ENCODE data around the gene ZC3H12D. TPM values are rescaled to one million over a fixed set of nuclear protein-coding genes. Genes with fewer than 3 reads are reported as not detected.

Gene ZC3H12D
- total and polyA plus RNA-seq, 8 donors: 0.08 to 1.1 (median 0.35) TPM

DNA sequence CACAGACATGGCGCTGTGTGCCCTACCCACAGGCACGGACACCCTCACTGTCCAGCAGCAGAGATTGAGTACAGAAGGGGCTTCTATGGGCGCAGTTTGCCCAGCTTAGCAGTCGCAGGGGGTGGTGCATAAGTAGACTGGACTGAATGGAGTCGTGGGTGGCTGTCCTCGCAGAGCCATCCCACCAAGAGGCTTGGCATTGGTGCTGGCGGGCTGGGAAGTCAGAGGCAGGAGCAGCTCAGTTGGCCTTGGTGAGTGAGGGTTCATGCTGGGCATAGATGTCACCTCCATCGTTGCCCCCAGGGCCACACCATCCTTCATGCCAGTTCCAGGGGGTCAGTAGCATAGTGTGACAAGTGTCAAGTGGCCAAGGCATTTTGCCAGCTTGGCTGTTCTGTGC, 59.6 kb downstream of the ZC3H12D start:
- intact Hi-C loops (cut with DNase I): loop anchor here in 2 of 3 donors (5.0 to 10.0 kb wide), 2 partner anchors 340 to 343 kb away; no protein-coding TSS in a partner anchor
- H3K4me1 ChIP-seq: peaks cover 0 to 5% (median 0%) of the 10 kb centered on the region in 3 donors
- WGBS, 2 donors: 81 to 93% methylated on average over 8 of the region's 8 CpGs
- H3K4me3 ChIP-seq: no peak overlapping the region
- H3K36me3 ChIP-seq: no peaks in the 10 kb centered on the region
- no peak for FAIRE-seq
- no peaks in the 10 kb centered on the region for H3K27me3 ChIP-seq
- DNase-seq: no peak
- ATAC-seq: no peak
- TF ChIP-seq, protein P1, sequence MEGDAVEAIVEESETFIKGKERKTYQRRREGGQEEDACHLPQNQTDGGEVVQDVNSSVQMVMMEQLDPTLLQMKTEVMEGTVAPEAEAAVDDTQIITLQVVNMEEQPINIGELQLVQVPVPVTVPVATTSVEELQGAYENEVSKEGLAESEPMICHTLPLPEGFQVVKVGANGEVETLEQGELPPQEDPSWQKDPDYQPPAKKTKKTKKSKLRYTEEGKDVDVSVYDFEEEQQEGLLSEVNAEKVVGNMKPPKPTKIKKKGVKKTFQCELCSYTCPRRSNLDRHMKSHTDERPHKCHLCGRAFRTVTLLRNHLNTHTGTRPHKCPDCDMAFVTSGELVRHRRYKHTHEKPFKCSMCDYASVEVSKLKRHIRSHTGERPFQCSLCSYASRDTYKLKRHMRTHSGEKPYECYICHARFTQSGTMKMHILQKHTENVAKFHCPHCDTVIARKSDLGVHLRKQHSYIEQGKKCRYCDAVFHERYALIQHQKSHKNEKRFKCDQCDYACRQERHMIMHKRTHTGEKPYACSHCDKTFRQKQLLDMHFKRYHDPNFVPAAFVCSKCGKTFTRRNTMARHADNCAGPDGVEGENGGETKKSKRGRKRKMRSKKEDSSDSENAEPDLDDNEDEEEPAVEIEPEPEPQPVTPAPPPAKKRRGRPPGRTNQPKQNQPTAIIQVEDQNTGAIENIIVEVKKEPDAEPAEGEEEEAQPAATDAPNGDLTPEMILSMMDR (IDR thresholded peaks at IDR 0.05): no peak
- H3K27ac ChIP-seq: no peak overlapping the region
- H3K9me3 ChIP-seq: no peaks in the 10 kb centered on the region

DNA sequence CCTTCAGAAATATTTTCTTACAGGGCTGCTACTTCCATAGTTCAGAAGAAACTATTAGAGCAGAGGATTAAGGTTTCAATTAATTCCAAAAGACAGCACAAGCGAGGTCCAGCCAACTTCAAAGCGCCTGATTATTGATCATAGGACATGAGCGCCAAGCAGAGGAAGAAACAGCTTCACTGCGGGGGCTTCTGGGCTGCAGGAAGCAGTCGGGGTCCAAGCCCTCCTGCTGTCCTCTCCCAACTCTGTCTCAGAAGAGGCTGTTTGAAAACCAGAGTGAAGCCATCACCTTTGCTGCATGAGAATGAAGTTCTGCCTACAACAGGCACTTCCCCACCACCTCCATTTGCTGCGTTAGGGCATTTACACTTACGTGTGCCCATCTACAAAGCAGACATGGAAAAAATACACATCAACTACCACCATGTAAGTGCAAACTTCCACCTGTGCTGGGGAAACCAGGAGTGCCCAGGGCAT, 60.8 kb downstream of the ZC3H12D start:
- DNase-seq: no peak
- peak in 1 of 4 donors; percentile 24 for ATAC-seq
- Histone ChIP-seq H3K27ac (no peak overlapping the region), H3K4me1 (peaks cover 0 to 5% (median 0%) of the 10 kb centered on the region in 3 donors), H3K27me3 (no peaks in the 10 kb centered on the region), H3K4me3 (no peak overlapping the region), H3K36me3 (no peaks in the 10 kb centered on the region), H3K9me3 (no peaks in the 10 kb centered on the region)
- 41 to 49% methylated on average over 7 of the region's 7 CpGs for WGBS, 2 donors
- FAIRE-seq: no peak
- intact Hi-C loops (cut with DNase I): loop anchor here in 1 of 3 donors (10.0 kb wide), 1 partner anchor 339 kb away; no protein-coding TSS in a partner anchor
- TF ChIP-seq, protein P1 (IDR thresholded peaks at IDR 0.05): no peak

DNA sequence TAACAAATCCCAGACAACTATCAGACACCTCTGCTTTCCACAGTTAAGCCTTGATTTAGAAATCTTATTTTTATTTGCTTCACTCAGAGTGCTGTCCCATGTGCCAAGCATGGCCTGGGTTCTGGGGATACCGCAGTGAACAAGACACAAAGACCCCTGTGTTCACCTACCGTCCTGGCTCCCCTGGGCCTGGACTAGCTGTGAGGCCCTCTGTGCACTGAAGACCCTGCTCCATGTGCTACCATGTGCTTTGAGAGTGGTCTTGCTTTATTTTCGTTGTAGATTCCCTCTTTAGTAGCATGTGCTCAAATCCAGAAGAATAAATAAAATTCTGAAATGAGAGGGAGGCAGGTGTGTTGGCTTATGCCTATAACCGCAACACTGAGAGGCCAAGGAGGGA, 62.2 kb downstream of the ZC3H12D start:
- no peaks in the 10 kb centered on the region for H3K36me3 ChIP-seq
- TF ChIP-seq, protein P1 (IDR thresholded peaks at IDR 0.05): no peak
- no peak for FAIRE-seq
- WGBS, 2 donors: 88 to 94% methylated on average over 4 of the region's 4 CpGs
- no peak overlapping the region for H3K27ac ChIP-seq
- DNase-seq: no peak
- intact Hi-C loops (cut with DNase I): loop anchor here in 1 of 3 donors (10.0 kb wide), 1 partner anchor 338 kb away; no protein-coding TSS in a partner anchor
- H3K27me3 ChIP-seq: no peaks in the 10 kb centered on the region
- no peaks in the 10 kb centered on the region for H3K9me3 ChIP-seq
- no peak for ATAC-seq
- no peak overlapping the region for H3K4me3 ChIP-seq
- H3K4me1 ChIP-seq: peaks cover 0 to 5% (median 0%) of the 10 kb centered on the region in 3 donors

DNA sequence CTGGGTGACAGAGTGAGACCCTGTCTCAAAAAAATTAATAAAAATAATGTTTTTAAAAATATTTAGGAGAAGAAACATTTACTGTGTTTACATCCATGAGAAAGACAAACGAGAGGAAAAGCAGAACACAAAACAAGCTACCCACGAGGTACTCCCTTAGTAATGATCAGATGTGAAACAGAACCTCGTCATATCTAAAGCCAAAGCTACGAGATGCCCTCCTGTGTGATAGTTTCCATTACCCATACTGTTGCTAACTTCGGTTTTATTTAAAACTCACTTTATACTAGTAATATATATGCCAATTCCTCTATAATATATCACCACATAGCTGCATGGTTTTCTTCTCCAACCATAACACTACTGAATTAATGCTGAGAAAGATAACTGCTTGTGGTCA, 63.7 kb downstream of the ZC3H12D start:
- no peaks in the 10 kb centered on the region for H3K27me3 ChIP-seq
- TF ChIP-seq, protein P1 (IDR thresholded peaks at IDR 0.05): no peak
- FAIRE-seq (no peak), DNase-seq (no peak), ATAC-seq (no peak)
- intact Hi-C loops (cut with DNase I): loop anchor here in 1 of 3 donors (10.0 kb wide), 1 partner anchor 336 kb away; no protein-coding TSS in a partner anchor
- H3K36me3 ChIP-seq: no peaks in the 10 kb centered on the region
- peaks cover 0 to 5% (median 0%) of the 10 kb centered on the region in 3 donors for H3K4me1 ChIP-seq
- H3K9me3 ChIP-seq: no peaks in the 10 kb centered on the region
- 62 to 74% methylated on average over 5 of the region's 5 CpGs for WGBS, 2 donors
- no peak overlapping the region for H3K27ac ChIP-seq
- H3K4me3 ChIP-seq: no peak overlapping the region

DNA sequence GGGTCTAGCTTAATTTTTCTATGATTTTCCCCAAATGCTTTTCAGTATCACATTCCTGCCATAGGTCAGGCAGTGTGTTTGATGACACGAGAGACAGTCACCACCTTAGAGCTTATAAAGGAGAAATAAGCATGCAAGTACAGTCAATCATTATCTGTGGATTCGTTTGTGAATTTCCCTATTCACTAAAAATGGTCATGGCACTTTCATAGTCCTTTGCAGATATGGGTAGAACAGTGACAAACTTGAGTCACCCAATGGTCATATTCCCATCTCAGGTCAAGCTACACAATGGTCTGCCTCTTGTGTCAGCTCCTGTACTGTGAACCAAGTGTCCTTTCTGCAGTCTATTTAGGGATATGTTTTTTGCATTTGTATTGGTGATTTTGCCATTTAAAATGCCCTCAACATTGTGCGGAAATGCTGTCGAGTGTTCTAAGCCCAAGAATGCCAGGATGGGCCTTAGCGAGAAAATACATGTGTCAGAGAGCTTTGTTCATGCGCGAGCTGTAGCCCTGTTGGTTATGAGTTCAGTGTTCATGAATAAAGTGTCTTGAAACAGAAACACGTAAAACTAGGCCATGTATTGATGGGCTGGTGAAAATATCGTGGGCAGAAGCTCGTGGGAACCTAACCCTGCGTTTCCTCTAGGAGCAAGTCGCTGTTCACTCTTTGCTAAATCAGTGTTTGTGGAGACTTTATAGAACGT, 65.0 kb downstream of the ZC3H12D start:
- no peak for ATAC-seq
- TF ChIP-seq, protein P1 (IDR thresholded peaks at IDR 0.05): no peak
- WGBS, 2 donors: 86 to 91% methylated on average over 13 of the region's 13 CpGs
- H3K9me3 ChIP-seq: no peaks in the 10 kb centered on the region
- no peaks in the 10 kb centered on the region for H3K27me3 ChIP-seq
- H3K27ac ChIP-seq: no peak overlapping the region
- no peak for DNase-seq
- H3K4me3 ChIP-seq: no peak overlapping the region
- H3K4me1 ChIP-seq: peaks cover 0 to 5% (median 0%) of the 10 kb centered on the region in 3 donors
- intact Hi-C loops (cut with DNase I): loop anchor here in 1 of 3 donors (10.0 kb wide), 1 partner anchor 335 kb away; no protein-coding TSS in a partner anchor
- no peaks in the 10 kb centered on the region for H3K36me3 ChIP-seq
- FAIRE-seq: no peak

Data from pancreas (tissue), 10 donors.